HepG2 (cell line): Measurements from ENCODE around the gene AHCY. TPM values are rescaled to one million over a fixed set of nuclear protein-coding genes. Genes with fewer than 3 reads are reported as not detected.
A peak's percentile ranks its signal among the peaks of the same experiment; 100 is the strongest.

Experiments
- BRF2 ChIP-seq: sonication (generic); formaldehyde crosslinking; IDR thresholded peaks from 2 replicates; pipeline ENCODE4 v1.8.1; 2022; ENCODE audit warnings: mild to moderate bottlenecking, missing genetic modification reagents
- CTCF ChIP-seq: sonication (generic); formaldehyde crosslinking; IDR thresholded peaks from 2 replicates; pipeline ENCODE4 v1.5.0; 2020; ENCODE audit warnings: mild to moderate bottlenecking, missing genetic modification reagents, moderate library complexity
- IRF2 ChIP-seq: IDR thresholded peaks from 2 replicates; pipeline ENCODE4 v1.6.1; 2018; ENCODE audit warnings: missing genetic modification reagents, missing compliant biosample characterization
- JUND ChIP-seq: sonication (generic); formaldehyde crosslinking; IDR thresholded peaks from 2 replicates; pipeline ENCODE4 v1.8.0; 2022; ENCODE audit warnings: mild to moderate bottlenecking, missing genetic modification reagents
- KLF16 ChIP-seq, 2 experiments: sonication (generic) in 1 of 2; formaldehyde crosslinking in 1 of 2; IDR thresholded peaks; 2 replicates each; pipeline versions ENCODE4 v1.6.1 to v1.8.0; 2016 to 2023; ENCODE audit warnings: missing genetic modification reagents in 2 of 2, missing compliant biosample characterization in 1 of 2
- KLF9 ChIP-seq: IDR thresholded peaks from 2 replicates; pipeline ENCODE4 v1.6.1; 2016; ENCODE audit warnings: low read depth
- MAFF ChIP-seq: IDR thresholded peaks from 2 replicates; pipeline ENCODE4 v1.6.1; 2011; ENCODE audit warnings: low read depth, low read length, improper control_type of control experiment
- NFRKB ChIP-seq: fragments of 450-650 bp; IDR thresholded peaks from 2 replicates; pipeline ENCODE4 v1.6.1; 2017
- POLR2G ChIP-seq: fragments of 200-400 bp; formaldehyde crosslinking; IDR thresholded peaks from 2 replicates; pipeline ENCODE4 v1.6.1; 2018; ENCODE audit warnings: mild to moderate bottlenecking, low read depth, low read length, moderate library complexity
- RBFOX2 ChIP-seq: fragments of 200-400 bp; formaldehyde crosslinking; IDR thresholded peaks from 2 replicates; pipeline ENCODE4 v1.6.1; 2017; ENCODE audit warnings: low read depth, mild to moderate bottlenecking, low read length
- REL ChIP-seq: sonication (generic); formaldehyde crosslinking; conservative IDR thresholded peaks from 2 replicates; pipeline ENCODE4 v1.8.0; 2022; ENCODE audit warnings: mild to moderate bottlenecking, missing genetic modification reagents, moderate library complexity
- SMAD1 ChIP-seq: sonication (generic); formaldehyde crosslinking; IDR thresholded peaks from 2 replicates; pipeline ENCODE4 v1.4.0; 2020; ENCODE audit warnings: missing genetic modification reagents, low read depth, mild to moderate bottlenecking, borderline replicate concordance
- SMARCC2 ChIP-seq: fragments of 450-650 bp; IDR thresholded peaks from 2 replicates; pipeline ENCODE4 v1.6.1; 2017; ENCODE audit warnings: antibody characterized with exemption, mild to moderate bottlenecking
- TGIF2 ChIP-seq: IDR thresholded peaks from 2 replicates; pipeline ENCODE4 v1.6.1; 2016; ENCODE audit warnings: control low read depth, missing compliant biosample characterization
- ZFP62 ChIP-seq: sonication (generic); formaldehyde crosslinking; IDR thresholded peaks from 2 replicates; pipeline ENCODE4 v1.4.0; 2020; ENCODE audit warnings: missing genetic modification reagents
- ZGPAT ChIP-seq: IDR thresholded peaks from 2 replicates; pipeline ENCODE4 v1.6.1; 2016; ENCODE audit warnings: mild to moderate bottlenecking
- ZKSCAN5 ChIP-seq: sonication (generic); formaldehyde crosslinking; IDR thresholded peaks from 2 replicates; pipeline ENCODE4 v1.5.1; 2020; ENCODE audit warnings: mild to moderate bottlenecking, missing genetic modification reagents
- ZMAT3 ChIP-seq: sonication (generic); formaldehyde crosslinking; conservative IDR thresholded peaks from 2 replicates; pipeline ENCODE4 v1.7.0; 2021; ENCODE audit warnings: missing genetic modification reagents
- ZNF205 ChIP-seq: IDR thresholded peaks from 2 replicates; pipeline ENCODE4 v1.6.1; 2018; ENCODE audit warnings: missing biosample characterization, missing genetic modification reagents
- ZNF317 ChIP-seq: sonication (generic); formaldehyde crosslinking; IDR thresholded peaks from 2 replicates; pipeline ENCODE4 v1.5.0; 2020; ENCODE audit warnings: mild to moderate bottlenecking, missing genetic modification reagents
- ZNF432 ChIP-seq: sonication (generic); formaldehyde crosslinking; IDR thresholded peaks from 2 replicates; pipeline ENCODE4 v1.5.0; 2020; ENCODE audit warnings: missing genetic modification reagents, mild to moderate bottlenecking, borderline replicate concordance
- ZNF790 ChIP-seq: sonication (generic); formaldehyde crosslinking; IDR thresholded peaks from 2 replicates; pipeline ENCODE4 v1.8.0; 2022; ENCODE audit warnings: missing genetic modification reagents, mild to moderate bottlenecking, borderline replicate concordance
- polyA plus RNA-seq, 8 experiments: library from polyadenylated mRNA; depleted of rRNA in 3 of 8; stranded (reverse) in 7 of 8; unstranded in 1 of 8; fragments of >200 nt; fragmentation: Illumina TruSeq in 4 of 8; extraction: Trizol in 4 of 8; gene quantifications; 2 replicates each; pipeline versions ENCODE4 v1.2.1 to v1.2.3, GENCODE V29; 2011 to 2016; ENCODE audit warnings: low read depth in 4 of 8, missing spikeins in 1 of 8, mixed read lengths in 1 of 8; ENCODE audit not compliant: insufficient read depth in 1 of 8
- total RNA-seq, 5 experiments: library from RNA; depleted of rRNA; stranded (reverse); fragments of >200 nt; fragmentation: Illumina TruSeq; extraction: Trizol; gene quantifications; 2 replicates each; pipeline ENCODE4 v1.2.3, GENCODE V29; 2016; ENCODE audit warnings: low read depth in 1 of 5
- TF ChIP-seq, protein P1 (sequence below): sonication (generic); formaldehyde crosslinking; IDR thresholded peaks from 2 replicates; pipeline ENCODE4 v1.5.0; 2020; ENCODE audit warnings: mild to moderate bottlenecking, missing genetic modification reagents
- TF ChIP-seq, protein P2 (sequence below): sonication (generic); formaldehyde crosslinking; IDR thresholded peaks from 2 replicates; pipeline ENCODE4 v1.4.0; 2020; ENCODE audit warnings: missing genetic modification reagents

Gene AHCY
- total and polyA plus RNA-seq, 2 of the 13 experiments (the other 11 are each of a cell fraction or from before 2014, with no cell fraction given): 407 to 419 TPM

DNA sequence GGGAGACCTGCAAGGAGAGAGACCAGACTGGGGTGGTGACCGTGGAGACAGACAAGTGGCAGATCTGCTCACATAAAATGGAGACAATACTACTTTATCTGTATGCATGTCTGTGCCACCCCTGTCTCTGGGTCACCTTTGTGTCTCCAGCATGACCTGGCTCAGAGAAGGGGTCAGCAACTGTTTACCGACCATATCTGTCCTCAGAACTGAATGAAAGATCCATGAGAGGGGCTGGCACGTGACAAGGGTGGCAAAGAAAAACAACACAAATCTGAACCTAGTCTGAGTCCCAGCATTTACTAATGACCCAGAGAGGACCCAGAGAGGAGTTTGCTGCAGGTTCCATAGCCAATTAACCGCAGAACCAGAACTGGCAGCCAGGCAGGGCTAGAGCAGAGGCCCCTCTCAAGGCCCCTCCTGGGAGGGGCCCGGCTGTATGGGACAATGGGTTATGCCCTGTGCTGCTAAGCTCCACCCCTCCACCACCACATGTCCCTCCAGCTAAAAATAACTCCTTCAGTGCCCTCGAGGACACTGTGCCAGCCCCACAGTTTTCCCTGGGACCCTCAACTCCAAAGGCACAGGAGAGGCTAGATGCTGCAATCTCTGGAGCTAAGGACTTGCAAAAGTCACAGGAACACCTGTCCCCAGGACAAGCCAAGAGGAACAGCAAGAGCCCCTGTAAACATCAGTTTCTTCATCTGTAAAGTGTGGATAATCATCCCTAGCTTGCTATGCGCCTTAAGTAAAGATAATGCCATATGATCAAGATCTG lies 2.2 kb downstream of the AHCY start (continued):
- TF ChIP-seq NFRKB: no peak
- no peak for TF ChIP-seq ZNF790 (CRISPR knock-in tag)
- no peak for TF ChIP-seq KLF9 (CRISPR knock-in tag)
- TF ChIP-seq ZNF205 (CRISPR knock-in tag): no peak; the same call in 1 of the 2 replicates
- no peak for TF ChIP-seq ZFP62 (CRISPR knock-in tag)
- no peak for TF ChIP-seq SMARCC2
- TF ChIP-seq POLR2G: no peak
- TF ChIP-seq RBFOX2: peak; percentile 29; the same call in 1 of the 2 replicates
- TF ChIP-seq REL: no peak
- peak; percentile 69; the same call in 1 of the 2 replicates for TF ChIP-seq IRF2 (CRISPR knock-in tag)
- no peak for TF ChIP-seq MAFF
- no peak for TF ChIP-seq ZNF432 (CRISPR knock-in tag)
- TF ChIP-seq, protein P1, sequence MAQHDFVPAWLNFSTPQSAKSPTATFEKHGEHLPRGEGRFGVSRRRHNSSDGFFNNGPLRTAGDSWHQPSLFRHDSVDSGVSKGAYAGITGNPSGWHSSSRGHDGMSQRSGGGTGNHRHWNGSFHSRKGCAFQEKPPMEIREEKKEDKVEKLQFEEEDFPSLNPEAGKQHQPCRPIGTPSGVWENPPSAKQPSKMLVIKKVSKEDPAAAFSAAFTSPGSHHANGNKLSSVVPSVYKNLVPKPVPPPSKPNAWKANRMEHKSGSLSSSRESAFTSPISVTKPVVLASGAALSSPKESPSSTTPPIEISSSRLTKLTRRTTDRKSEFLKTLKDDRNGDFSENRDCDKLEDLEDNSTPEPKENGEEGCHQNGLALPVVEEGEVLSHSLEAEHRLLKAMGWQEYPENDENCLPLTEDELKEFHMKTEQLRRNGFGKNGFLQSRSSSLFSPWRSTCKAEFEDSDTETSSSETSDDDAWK (CRISPR knock-in tag): no peak
- TF ChIP-seq BRF2 (CRISPR knock-in tag): no peak
- TF ChIP-seq ZMAT3 (CRISPR knock-in tag): no peak
- TF ChIP-seq JUND (CRISPR knock-in tag): no peak
- TF ChIP-seq ZKSCAN5 (CRISPR knock-in tag): no peak
- TF ChIP-seq, protein P2, sequence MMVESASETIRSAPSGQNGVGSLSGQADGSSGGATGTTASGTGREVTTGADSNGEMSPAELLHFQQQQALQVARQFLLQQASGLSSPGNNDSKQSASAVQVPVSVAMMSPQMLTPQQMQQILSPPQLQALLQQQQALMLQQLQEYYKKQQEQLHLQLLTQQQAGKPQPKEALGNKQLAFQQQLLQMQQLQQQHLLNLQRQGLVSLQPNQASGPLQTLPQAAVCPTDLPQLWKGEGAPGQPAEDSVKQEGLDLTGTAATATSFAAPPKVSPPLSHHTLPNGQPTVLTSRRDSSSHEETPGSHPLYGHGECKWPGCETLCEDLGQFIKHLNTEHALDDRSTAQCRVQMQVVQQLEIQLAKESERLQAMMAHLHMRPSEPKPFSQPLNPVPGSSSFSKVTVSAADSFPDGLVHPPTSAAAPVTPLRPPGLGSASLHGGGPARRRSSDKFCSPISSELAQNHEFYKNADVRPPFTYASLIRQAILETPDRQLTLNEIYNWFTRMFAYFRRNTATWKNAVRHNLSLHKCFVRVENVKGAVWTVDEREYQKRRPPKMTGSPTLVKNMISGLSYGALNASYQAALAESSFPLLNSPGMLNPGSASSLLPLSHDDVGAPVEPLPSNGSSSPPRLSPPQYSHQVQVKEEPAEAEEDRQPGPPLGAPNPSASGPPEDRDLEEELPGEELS (CRISPR knock-in tag): peak; percentile 93
- TF ChIP-seq ZNF317 (CRISPR knock-in tag): no peak
- TF ChIP-seq KLF16 (CRISPR knock-in tag; IDR thresholded peaks at IDR 0.05): no peak
- TF ChIP-seq ZGPAT (CRISPR knock-in tag): 0 out of 2 replicates have a peak, but pooled peaks have one; percentile 19
- peak; percentile 67 for TF ChIP-seq TGIF2
- no peak for TF ChIP-seq CTCF
- no peak for TF ChIP-seq SMAD1 (CRISPR knock-in tag)
